ENCODE measurements around the gene SSTR4.

SSTR4 gene

GRCh38 chr20:23086931-23087411 is 51.9 kb downstream of the SSTR4 start:
- peak; percentile 46 for DNase-seq (ENCODE audit: low spot score)

- DNase-seq (ENCODE audit: low spot score), result peak; percentile 11
Observed at GRCh38 chr20:23087587-23088251, 52.6 kb downstream of the SSTR4 start.
